Activated naive CD4-positive, alpha-beta T cell treated with anti-CD3 and anti-CD28 coated beads for 36 hours (primary cell): Measurements from ENCODE around the gene CCDC91. TPM values are rescaled to one million over a fixed set of nuclear protein-coding genes. Genes with fewer than 3 reads are reported as not detected.
"Not testable (repeated sequence)": the region's sequence is repeated elsewhere in the genome, so short reads cannot be mapped to it uniquely, and the experiment has no call there.

Experiments used
- CTCF ChIA-PET: fragments of 350-600 bp; sonication (Branson Sonifier 250); formaldehyde crosslinking; loops from one replicate; lab custom pipeline; 2021; ENCODE audit warnings: antibody characterized with exemption; lab: Charles Lee
- DNase-seq: peaks from one replicate; pipeline ENCODE4 v3.0.0-alpha.2; 2020
- H3K27ac Mint-ChIP-seq: one replicate; pipeline ENCODE4 v1.8.0; 2021; ENCODE audit warnings: mild to moderate bottlenecking, mixed read lengths
- H3K27me3 Mint-ChIP-seq: one replicate; pipeline ENCODE4 v1.8.0; 2021; ENCODE audit warnings: low read depth, mixed read lengths
- H3K36me3 Mint-ChIP-seq: one replicate; pipeline ENCODE4 v1.8.0; 2021; ENCODE audit warnings: low read depth, mixed read lengths
- H3K4me1 Mint-ChIP-seq: one replicate; pipeline ENCODE4 v1.8.0; 2021; ENCODE audit warnings: low read depth, mixed read lengths
- H3K4me3 Mint-ChIP-seq: one replicate; pipeline ENCODE4 v1.8.0; 2021; ENCODE audit warnings: mild to moderate bottlenecking, moderate library complexity, mixed read lengths
- H3K9me3 Mint-ChIP-seq: one replicate; pipeline ENCODE4 v1.8.0; 2021; ENCODE audit warnings: mixed read lengths
- intact Hi-C: fragments of 100-400 bp; cut with micrococcal nuclease; formaldehyde crosslinking; loops from one replicate; pipeline ENCODE4 v1.15.1; 2023
- total RNA-seq, 2 experiments: library from RNA; stranded (reverse); gene quantifications; one replicate each; pipeline ENCODE4 v1.2.3, GENCODE V29; 2021

The CCDC91 gene
- total RNA-seq, 2 experiments from 2014 or later, result 15.3 to 16.1 TPM

DNA sequence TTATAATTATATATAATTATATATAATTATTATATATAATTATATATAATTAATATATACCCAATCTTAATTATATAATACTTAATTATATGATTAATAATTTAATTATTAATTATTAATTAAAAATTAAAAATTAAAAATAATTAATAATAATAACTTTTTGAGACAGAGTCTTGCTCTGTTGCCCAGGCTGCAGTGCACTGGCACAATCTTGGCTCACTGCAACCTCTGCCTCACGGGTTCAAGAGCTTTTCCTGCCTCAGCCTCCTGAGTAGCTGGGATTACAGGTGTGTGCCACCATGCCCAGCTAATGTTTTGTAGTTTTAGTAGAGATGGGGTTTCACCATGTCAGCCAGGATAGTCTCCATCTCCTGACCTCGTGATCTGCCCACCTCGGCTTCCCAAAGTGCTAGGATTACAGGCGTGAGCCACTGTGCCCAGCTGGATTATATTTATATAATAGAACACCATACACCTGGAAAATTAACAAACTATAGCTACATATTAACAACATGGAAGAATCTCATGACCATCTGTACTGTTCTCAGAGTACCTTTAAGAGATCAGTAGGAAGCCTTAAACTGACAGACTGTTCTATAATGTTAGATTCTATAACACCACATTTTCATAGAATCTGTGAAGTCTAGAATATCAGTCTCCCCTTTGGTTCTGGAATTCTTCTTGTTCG, 77.8 kb downstream of the CCDC91 start:
- H3K9me3 Mint-ChIP-seq, result peaks cover 14% of the 10 kb centered on the region
- H3K27me3 Mint-ChIP-seq, H3K4me3 Mint-ChIP-seq, intact Hi-C loops, H3K27ac Mint-ChIP-seq, H3K4me1 Mint-ChIP-seq, CTCF ChIA-PET, DNase-seq: not testable (repeated sequence)
- peaks cover 26% of the 10 kb centered on the region for H3K36me3 Mint-ChIP-seq

DNA sequence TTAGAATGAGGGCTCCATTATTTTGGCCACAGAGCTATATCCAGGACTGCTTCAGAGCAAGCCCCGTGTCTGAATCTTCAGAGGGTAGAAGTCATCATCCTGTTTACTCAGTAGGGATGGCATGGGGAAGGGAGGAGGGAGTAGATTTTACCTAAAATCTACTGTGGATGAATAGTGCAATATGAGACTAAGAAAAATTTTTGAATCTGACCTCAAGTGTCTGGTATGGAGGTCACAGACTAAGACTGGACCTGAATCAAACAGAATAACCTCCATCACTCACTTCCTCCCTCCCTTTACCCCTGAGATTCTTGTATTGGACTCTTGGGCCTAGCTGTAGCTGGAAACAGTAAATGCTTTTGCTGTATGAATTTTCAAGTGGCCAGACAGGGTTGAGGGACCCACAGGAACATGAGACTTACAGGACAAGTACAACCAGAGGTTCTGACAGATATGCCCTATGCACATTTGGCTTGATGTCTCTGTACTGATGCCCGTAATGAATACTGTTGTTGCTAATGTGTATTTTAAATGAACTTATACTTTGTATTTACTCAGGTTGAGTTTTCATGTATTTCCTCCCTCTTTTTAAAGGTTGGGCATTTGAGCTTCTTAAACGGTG, 78.5 kb downstream of the CCDC91 start:
- intact Hi-C loops, result no loop called here
- Mint-ChIP-seq H3K9me3 (peaks cover 14% of the 10 kb centered on the region), H3K4me3 (no peak overlapping the region), H3K27ac (no peak overlapping the region), H3K36me3 (peaks cover 26% of the 10 kb centered on the region), H3K4me1 (peaks cover 2% of the 10 kb centered on the region), H3K27me3 (no peaks in the 10 kb centered on the region)
- CTCF ChIA-PET, result no interaction called here
- DNase-seq, result no peak

DNA sequence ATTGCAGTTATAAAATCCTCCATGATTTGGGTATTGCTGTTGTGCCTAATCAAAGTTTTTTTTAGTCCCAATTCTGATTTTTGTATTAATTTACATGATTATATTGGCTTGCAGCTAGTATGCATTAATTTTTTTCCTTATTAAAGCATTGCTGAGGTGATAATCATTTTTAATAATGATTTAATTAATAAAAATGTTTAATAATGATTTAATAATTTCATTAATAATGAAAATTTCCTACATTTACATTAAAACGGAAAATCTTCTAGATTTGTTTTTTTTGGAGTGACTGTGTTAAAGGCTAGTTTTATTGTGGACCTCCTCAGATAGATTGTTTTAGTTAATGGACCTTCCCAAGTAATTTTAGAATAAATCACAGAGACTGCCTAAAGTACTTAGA, 79.6 kb downstream of the CCDC91 start:
- CTCF ChIA-PET, result no interaction called here
- intact Hi-C loops, result no loop called here
- Mint-ChIP-seq H3K27ac (no peak overlapping the region), H3K4me3 (no peak overlapping the region), H3K36me3 (peaks cover 36% of the 10 kb centered on the region), H3K4me1 (peaks cover 2% of the 10 kb centered on the region), H3K27me3 (no peaks in the 10 kb centered on the region), H3K9me3 (peaks cover 17% of the 10 kb centered on the region)
- no peak for DNase-seq

DNA sequence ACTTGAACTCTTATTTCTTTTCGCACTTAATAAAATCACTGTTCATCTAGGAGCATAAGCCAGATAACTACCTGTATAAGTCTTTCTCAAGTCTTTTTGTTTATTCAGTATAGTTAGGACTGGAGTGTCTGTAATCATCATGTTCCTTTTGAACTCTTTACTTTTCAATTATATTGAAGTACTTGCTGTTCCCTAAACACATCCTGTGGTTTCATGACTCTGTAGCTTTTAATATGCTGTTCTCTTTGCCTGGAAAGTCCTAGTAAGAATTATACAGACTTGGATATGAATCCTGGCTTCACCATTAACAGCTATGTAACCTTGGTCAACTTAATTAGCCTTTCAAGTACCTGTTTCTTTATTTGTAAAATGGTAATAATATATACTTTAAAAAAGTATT, 88.2 kb downstream of the CCDC91 start:
- Mint-ChIP-seq H3K4me1 (peaks cover 12% of the 10 kb centered on the region), H3K9me3 (peaks cover 12% of the 10 kb centered on the region), H3K4me3 (no peak overlapping the region), H3K36me3 (peaks cover 25% of the 10 kb centered on the region), H3K27me3 (no peaks in the 10 kb centered on the region), H3K27ac (no peak overlapping the region)
- CTCF ChIA-PET, result no interaction called here
- intact Hi-C loops, result no loop called here
- no peak for DNase-seq

DNA sequence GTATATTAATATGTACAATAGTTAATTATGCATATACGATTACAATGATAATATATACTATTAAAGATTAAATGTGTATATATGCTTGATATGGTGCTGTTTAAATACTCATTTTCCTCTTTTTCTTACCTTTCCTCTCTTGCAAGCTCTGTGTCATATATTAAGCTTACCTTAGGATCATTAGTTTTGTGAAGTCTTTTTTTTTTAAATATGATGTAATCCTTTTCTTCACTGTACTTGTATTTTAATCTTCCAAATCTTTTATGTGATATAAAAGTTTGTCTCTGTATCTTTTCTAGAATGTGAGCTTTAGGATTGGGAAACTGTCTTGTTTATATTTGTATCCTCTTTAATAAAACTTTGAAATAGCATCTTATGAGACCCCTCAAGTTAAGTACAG, 88.7 kb downstream of the CCDC91 start:
- H3K4me3 Mint-ChIP-seq, result no peak overlapping the region
- no peaks in the 10 kb centered on the region for H3K27me3 Mint-ChIP-seq
- peaks cover 12% of the 10 kb centered on the region for H3K4me1 Mint-ChIP-seq
- peaks cover 24% of the 10 kb centered on the region for H3K36me3 Mint-ChIP-seq
- DNase-seq, result no peak
- H3K27ac Mint-ChIP-seq, result no peak overlapping the region
- intact Hi-C loops, result no loop called here
- peaks cover 12% of the 10 kb centered on the region for H3K9me3 Mint-ChIP-seq
- CTCF ChIA-PET, result interaction anchor here (0.7 kb wide), 1 partner anchor 70 kb away, joined by 9 read pairs; no protein-coding TSS in a partner anchor

DNA sequence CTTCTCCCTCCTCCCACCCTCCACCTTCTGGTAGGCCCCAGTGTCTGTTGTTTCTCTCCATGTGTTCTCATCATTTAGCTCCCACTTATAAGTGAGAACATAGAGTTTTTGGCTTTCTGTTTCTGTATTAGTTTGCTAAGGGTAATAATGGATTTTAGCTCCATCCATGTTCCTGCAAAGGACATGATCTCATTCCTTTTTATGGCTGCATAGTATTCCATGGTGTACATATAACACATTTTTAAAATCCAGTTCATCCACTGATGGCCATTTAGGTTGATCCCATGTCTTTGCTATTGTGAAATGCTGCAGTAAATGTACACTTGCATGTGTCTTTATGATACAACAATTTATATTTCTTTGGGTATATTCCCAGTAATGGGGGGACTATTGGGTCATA, 96.1 kb downstream of the CCDC91 start:
- Mint-ChIP-seq H3K27ac (no peak overlapping the region), H3K9me3 (peaks cover 37% of the 10 kb centered on the region), H3K27me3 (no peaks in the 10 kb centered on the region), H3K4me1 (peaks cover 1% of the 10 kb centered on the region), H3K36me3 (peaks cover 52% of the 10 kb centered on the region), H3K4me3 (no peak overlapping the region)
- CTCF ChIA-PET, result no interaction called here
- DNase-seq, result no peak
- intact Hi-C loops, result no loop called here

DNA sequence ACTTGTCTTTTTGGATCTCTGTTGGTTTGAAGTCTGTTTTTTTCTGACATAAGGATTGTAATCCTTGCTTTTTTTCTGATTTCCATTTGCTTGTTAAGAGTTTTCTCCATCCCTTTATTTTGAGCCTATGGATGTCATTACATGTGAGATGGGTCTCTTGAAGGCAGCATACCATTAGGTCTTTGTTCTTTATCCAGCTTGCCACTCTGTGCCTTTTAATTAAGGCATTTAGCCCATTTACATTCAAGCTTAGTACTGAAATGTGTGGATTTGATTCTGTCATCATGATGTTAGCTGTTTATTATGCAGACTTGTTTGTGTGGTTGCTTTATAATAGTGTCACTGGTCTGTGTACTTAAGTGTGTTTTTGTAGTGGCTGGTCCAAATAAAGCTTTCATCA, 100.0 kb downstream of the CCDC91 start:
- DNase-seq, result no peak
- CTCF ChIA-PET, result no interaction called here
- peaks cover 5% of the 10 kb centered on the region for H3K4me1 Mint-ChIP-seq
- intact Hi-C loops, result no loop called here
- peaks cover 28% of the 10 kb centered on the region for H3K9me3 Mint-ChIP-seq
- H3K4me3 Mint-ChIP-seq, result no peak overlapping the region
- H3K36me3 Mint-ChIP-seq, result peaks cover 64% of the 10 kb centered on the region
- no peaks in the 10 kb centered on the region for H3K27me3 Mint-ChIP-seq
- no peak overlapping the region for H3K27ac Mint-ChIP-seq

DNA sequence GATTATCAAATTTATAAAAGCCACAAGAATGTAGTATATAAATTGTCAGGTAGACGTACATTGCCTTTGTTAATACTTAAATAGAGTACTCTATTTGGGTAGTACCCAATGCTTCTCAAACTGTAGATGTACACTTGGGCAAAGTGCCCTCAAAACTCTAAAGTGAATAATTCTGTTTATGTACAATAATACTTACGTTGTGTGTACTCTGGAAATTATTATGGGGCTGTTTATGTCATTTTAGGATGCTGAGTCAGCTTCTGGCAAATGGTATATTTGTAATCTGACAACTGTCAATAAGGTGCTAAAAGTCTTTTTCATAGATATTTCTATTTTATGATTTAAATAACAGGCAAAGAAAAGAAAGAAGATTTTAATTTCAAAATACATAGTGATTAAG, 102.4 kb downstream of the CCDC91 start:
- H3K9me3 Mint-ChIP-seq, result peaks cover 23% of the 10 kb centered on the region
- no peak overlapping the region for H3K27ac Mint-ChIP-seq
- peaks cover 5% of the 10 kb centered on the region for H3K4me1 Mint-ChIP-seq
- CTCF ChIA-PET, result no interaction called here
- DNase-seq, result no peak
- H3K36me3 Mint-ChIP-seq, result peaks cover 51% of the 10 kb centered on the region
- intact Hi-C loops, result no loop called here
- H3K27me3 Mint-ChIP-seq, result no peaks in the 10 kb centered on the region
- H3K4me3 Mint-ChIP-seq, result no peak overlapping the region

DNA sequence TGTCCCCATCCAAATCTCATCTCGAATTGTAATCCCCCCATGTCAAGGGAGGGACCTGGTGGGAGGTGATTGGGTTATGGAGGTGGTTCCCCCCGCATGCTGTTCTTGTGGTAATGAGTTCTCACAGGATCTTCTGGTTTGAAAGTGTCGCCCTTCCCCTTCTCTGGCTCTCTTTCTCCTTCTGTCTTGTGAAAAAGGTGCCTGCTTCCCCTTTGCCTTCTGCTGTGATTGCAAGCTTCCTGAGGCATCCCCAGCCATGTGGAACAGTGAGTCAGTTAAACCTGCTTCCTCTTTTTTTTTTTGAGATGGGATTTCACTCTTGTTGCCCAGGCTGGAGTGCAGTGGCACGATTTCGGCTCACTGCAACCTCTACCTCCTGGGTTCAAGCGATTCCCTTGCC, 104.0 kb downstream of the CCDC91 start:
- peaks cover 9% of the 10 kb centered on the region for H3K9me3 Mint-ChIP-seq
- CTCF ChIA-PET, result no interaction called here
- H3K36me3 Mint-ChIP-seq, result peaks cover 37% of the 10 kb centered on the region
- H3K4me1 Mint-ChIP-seq, result peaks cover 9% of the 10 kb centered on the region
- intact Hi-C loops, result no loop called here
- no peak overlapping the region for H3K4me3 Mint-ChIP-seq
- no peak overlapping the region for H3K27ac Mint-ChIP-seq
- no peaks in the 10 kb centered on the region for H3K27me3 Mint-ChIP-seq
- DNase-seq, result no peak

DNA sequence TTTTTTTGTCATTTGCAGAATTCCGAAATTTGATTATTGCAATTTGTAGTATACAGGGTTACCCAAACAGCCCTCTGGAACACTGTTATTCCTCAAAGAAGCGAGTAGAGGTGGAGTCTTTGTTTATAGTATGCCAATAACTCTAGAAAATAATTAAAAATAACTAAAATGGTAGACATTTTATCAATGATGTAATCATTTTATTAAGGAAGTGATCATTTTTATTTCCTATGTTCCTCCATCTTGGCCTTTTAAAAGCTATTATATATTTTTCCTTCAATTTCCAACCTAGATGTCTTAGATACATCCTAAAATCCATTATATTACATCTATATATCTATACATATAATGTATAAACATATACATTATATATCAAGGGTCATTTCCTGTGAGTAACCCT, 106.0 kb downstream of the CCDC91 start:
- Mint-ChIP-seq H3K27me3 (no peaks in the 10 kb centered on the region), H3K4me3 (no peak overlapping the region), H3K27ac (no peak overlapping the region), H3K36me3 (peaks cover 25% of the 10 kb centered on the region), H3K4me1 (peaks cover 12% of the 10 kb centered on the region), H3K9me3 (no peaks in the 10 kb centered on the region)
- DNase-seq, result no peak
- CTCF ChIA-PET, result no interaction called here
- intact Hi-C loops, result no loop called here

DNA sequence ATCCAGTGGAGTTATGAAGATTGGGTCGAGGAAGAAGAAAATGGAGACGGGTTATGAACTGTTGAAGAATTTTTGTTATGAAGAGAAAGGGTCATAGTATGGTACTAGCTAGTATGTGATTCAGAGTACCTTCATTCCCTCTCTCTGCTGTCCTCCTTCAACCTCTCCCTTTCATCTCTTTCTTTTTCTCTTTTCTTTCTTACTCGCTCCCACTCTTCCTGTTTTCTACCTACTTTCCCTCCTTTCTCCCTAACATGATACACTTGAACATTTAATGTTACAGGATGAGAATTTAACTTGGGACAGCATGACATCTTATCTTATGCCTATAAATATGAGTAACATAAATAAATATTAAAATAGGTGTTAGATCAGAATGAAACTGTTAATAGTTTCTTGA, 112.9 kb downstream of the CCDC91 start:
- Mint-ChIP-seq H3K4me1 (peaks cover 17% of the 10 kb centered on the region), H3K36me3 (peaks cover 22% of the 10 kb centered on the region), H3K27ac (no peak overlapping the region), H3K9me3 (no peaks in the 10 kb centered on the region), H3K27me3 (no peaks in the 10 kb centered on the region), H3K4me3 (no peak overlapping the region)
- CTCF ChIA-PET, result no interaction called here
- intact Hi-C loops, result no loop called here
- no peak for DNase-seq

DNA sequence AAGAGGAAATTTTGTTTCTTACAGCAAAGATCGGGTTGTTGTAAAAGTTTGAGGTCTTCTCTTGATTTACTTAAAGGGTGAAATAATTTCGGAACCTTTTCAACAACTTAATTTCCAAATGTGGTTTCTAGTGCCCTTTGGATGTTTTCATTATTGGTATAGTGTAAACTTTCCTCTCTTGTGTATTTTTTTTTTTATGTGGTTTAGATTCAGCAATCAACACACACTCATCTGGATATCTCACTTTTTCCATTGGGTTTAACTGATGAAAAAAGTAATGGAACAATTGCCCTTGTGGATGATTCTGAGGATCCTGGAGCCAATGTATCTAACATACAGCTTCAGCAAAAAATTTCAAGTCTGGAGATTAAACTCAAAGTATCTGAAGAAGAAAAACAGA, 116.3 kb downstream of the CCDC91 start:
- Mint-ChIP-seq H3K9me3 (no peaks in the 10 kb centered on the region), H3K4me1 (peaks cover 8% of the 10 kb centered on the region), H3K27me3 (no peaks in the 10 kb centered on the region), H3K36me3 (peaks cover 49% of the 10 kb centered on the region), H3K27ac (no peak overlapping the region), H3K4me3 (no peak overlapping the region)
- DNase-seq, result no peak
- CTCF ChIA-PET, result no interaction called here
- intact Hi-C loops, result no loop called here

DNA sequence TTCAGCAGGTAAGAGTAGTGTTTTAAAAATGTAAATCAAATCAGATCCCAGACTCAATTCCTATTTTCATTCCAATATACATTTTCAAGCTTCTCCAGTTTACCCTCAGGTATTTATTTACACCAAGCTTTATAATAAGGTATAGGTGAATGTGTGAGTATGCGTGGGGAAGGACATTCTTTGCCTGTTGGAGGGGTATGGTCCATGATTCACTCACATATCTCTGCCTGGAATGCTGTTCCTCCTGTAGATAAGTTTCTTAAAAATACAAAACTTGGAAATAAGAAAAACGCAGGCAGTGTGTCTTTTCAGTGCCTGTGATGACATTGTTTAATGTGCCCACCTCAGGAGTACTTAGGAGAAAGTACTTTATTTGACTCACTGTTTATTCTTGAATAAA, 118.6 kb downstream of the CCDC91 start:
- peaks cover 57% of the 10 kb centered on the region for H3K36me3 Mint-ChIP-seq
- no peak for DNase-seq
- peaks cover 3% of the 10 kb centered on the region for H3K4me1 Mint-ChIP-seq
- intact Hi-C loops, result no loop called here
- no peak overlapping the region for H3K4me3 Mint-ChIP-seq
- CTCF ChIA-PET, result no interaction called here
- no peak overlapping the region for H3K27ac Mint-ChIP-seq
- H3K27me3 Mint-ChIP-seq, result no peaks in the 10 kb centered on the region
- H3K9me3 Mint-ChIP-seq, result no peaks in the 10 kb centered on the region
